GM15510 (cell line): ENCODE measurements around the gene IQSEC1.

ENCODE experiments used
- POLR2A ChIP-seq: IDR thresholded peaks from 3 replicates; pipeline ENCODE4 v1.6.1; 2011; ENCODE audit warnings: borderline replicate concordance; ENCODE audit not compliant: insufficient read length; ENCODE audit errors: extremely low read depth

The IQSEC1 gene

GRCh38 chr3:12977117-12977808 lies 96.0 kb downstream of the IQSEC1 start:
- TF ChIP-seq POLR2A = no peak

GRCh38 chr3:12975748-12976522 lies 97.3 kb downstream of the IQSEC1 start:
- no peak for TF ChIP-seq POLR2A

GRCh38 chr3:12974819-12975218 lies 98.4 kb downstream of the IQSEC1 start:
- TF ChIP-seq POLR2A = no peak

GRCh38 chr3:12974334-12974733 lies 98.9 kb downstream of the IQSEC1 start:
- TF ChIP-seq POLR2A = no peak

- TF ChIP-seq POLR2A = no peak
These were observed 99.4 kb downstream of the IQSEC1 start for GRCh38 chr3:12973827-12974226.

DNA sequence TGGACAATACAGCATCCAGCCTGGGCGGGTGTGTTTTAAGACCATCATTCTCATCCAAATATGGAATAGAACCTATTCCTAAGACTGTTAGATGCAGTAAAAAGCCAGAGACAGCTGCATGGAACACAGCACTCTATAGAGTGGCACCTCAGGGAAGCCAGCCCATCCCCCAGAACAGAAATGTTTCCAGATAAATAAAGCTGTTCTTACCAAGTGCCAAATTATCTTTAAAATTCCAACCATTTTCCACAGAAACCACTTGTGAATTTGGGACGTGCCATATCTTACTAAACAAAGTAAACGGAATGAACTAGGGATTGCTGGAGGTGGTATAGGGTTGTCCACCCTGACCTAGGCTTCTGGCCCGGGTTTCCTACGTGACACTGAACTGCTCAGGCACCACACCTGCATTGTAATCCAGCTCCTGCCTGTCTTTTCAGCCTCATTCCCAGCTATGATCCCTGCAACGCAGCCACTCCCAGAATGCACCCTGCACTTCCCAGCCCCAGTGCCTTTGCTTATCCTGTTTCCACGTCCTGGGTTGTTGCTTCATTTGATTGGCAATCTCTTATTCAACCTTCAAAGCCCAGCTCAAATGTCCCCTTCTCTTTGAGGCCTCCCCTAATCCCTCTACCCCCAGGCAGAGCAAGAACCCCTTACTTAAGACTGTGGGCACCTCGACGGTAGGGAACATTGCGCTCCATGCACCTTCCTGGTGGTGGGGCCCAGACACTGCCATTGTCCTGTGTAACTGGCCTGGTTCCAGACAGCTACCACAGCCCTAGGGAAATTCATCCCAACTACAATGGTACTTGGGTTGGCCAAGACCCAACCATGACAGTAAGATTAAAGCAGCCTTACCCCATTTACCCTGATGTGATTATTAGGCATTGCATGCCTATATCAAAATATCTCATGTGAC lies 100.2 kb downstream of the IQSEC1 start:
- no peak for TF ChIP-seq POLR2A

DNA sequence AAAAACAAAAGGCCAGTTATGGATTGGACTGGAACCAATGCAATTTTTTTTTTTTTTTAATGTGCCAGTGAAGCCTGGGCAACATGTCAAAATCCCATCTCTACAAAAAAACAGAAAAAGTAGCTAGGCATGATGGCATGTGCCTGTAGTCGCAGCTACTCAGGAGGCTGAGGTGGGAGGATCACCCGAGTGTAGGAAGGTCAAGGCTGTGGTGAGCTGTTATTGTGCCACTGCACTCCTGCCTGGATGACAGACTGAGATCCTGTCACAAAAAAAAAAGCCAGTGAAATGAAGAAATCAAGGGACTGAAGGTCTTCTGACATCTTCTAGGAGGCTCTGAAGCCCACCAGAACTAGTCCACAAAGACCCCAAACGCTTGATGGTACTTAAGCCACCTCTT lies 101.2 kb downstream of the IQSEC1 start:
- TF ChIP-seq POLR2A = no peak

DNA sequence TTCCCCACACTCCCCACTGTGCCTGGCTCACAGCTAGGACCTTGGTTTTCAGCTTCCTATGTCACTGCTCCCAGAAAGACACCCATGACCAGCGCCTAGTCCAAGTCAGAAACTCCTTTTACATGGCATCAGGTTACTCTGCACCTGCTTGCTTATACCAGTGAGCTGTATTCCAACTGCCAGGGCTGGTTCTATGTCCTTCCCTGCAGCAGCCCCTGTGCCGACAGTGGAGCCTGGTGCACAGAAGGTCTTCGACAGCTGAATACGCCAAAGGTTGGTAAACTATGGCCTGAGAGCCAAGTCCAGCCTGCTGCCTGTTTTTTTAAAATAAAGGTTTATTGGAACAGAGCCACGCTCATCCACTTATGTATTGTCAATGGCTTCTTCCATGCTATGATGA lies 102.5 kb downstream of the IQSEC1 start:
- no peak for TF ChIP-seq POLR2A

- TF ChIP-seq POLR2A = no peak
These were observed 103.7 kb downstream of the IQSEC1 start for GRCh38 chr3:12969486-12969885.

DNA sequence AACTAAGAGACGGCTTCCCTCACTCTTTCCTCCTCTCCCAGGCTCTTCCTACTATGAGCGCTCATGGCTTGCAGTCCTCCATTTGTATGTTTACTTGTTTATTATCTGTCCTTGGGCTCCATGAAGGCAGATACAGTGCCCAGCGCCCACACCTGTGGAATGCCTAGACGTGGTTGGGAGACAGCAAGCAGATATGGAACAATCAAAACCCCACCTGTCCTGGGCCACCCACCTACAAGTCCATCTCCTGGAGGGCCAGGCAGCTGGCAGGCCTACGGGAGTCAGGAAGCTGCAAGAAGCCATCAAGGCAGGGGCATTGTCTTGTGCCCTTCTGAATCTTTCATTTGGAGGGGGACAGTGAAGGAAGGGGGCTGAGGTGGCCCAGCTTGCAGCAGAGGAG lies 104.7 kb downstream of the IQSEC1 start:
- TF ChIP-seq POLR2A = no peak

DNA sequence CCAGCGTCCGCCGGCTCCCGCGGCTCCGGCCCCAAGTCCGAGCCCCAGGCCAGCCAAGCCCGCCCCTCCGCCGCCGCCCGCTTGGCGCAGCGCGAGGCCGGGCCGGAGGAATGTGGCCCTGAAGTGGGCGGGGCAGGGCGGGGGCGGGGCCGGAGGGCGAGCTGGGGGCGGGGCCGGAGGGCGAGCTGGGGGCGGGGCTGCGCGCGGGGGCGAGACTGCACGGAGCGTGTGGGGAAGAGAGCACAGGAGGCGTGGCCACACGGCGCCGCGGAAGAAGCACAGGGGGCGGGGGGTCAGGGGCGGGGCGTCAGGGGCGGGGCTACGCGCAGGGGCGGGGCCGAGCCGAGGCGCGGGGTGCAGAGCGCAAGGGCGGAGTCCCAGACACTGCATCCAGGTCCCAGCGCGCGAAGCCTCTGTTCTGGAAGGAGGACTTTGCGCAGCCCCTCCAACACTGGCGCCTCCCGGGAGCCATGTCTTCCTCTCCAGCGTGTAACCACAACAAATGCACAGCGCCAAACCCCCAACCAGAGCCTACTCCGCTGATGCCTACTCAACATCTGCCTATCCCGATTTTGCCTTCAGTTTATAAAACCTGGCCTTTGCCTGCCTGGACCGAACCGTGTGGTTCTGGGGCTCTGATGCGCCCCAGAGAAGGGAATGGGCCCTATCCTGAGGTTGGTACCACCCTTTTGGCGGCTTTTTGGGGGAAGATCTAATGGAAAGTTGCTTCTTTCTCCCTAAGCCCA lies 105.5 kb downstream of the IQSEC1 start:
- TF ChIP-seq POLR2A = no peak

DNA sequence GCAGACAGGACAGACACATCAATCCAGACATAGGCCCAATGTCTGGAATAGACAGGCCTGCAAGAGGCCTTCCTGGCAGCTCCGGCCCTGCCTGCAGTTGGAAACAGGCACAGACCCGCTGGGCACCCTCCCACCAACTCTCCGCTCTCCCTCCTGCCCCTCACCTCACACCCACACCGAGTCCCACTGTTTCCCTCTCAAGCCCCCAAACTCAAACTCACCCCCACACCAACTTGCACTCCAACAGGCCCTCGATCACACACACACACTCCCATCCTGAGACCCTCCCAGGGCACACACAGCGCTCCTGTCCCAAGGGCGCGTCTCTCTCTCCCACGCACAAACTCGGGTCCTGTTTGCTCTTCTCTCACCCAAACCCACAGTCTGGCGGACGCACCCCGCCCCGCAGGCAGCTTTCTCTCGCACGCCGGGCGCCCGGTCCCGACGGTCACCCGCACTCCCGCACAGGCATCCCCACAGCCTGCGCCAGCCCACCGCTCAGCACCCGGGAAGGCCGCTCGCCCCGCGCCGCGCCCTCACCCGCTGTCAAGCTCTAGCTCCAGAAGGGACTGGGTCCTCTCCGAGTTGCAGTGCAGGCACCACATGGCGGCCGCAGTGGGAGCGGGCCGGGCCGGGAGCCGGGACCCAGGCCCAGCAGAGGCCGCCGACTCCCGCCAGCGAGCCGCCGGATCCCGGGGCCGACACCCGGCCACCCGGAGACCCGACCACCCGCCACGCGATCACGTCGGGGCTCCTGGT lies 106.2 kb downstream of the IQSEC1 start:
- no peak for TF ChIP-seq POLR2A

DNA sequence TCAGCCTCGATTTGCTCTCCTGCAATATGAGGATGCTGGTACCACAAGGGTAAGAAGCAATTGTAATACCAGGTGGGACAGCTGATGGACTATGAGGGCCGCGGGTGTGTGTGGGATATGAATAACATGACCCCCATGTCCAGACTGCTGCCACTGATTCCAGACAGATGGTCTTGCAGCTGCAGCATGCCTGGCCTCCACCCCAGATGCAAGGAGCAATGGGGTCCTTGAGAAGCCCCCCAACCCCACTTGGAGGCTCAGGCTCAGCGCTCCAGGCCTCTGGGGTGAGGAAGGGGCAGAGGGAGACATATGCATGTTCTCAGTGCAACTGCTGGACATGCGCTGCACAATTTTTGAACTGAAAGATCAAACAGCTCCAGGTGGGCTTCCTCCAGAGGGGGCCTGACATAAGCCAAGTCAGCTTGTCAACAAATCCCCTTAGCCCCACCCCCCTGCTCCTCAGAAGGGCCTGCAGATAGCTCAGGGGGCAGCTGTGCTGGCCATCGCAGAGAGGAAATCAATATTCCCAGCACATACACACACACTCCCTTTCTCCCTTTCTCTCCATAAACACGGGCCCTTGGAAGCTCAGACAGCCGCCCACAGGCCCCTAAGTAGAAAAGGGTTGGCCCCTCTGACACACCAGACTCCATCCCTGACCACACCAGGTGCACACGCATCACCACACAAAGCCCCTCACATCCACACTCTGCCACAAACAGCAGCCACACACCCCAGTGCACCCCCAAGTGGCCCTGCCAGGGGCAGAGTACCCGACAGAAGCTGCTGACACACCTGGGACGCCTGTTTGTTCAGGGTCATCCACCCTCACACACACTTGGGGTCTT lies 107.0 kb downstream of the IQSEC1 start:
- TF ChIP-seq POLR2A = no peak
